DMS53 (cell line): Measurements from ENCODE around the gene HGFAC.
"Not testable (repeated sequence)": the region's sequence is repeated elsewhere in the genome, so short reads cannot be mapped to it uniquely, and the experiment has no call there.

Experiments used
- DNase-seq: peaks from one replicate; lab custom pipeline; 2025; lab: John Stamatoyannopoulos, UW

Gene HGFAC

DNA sequence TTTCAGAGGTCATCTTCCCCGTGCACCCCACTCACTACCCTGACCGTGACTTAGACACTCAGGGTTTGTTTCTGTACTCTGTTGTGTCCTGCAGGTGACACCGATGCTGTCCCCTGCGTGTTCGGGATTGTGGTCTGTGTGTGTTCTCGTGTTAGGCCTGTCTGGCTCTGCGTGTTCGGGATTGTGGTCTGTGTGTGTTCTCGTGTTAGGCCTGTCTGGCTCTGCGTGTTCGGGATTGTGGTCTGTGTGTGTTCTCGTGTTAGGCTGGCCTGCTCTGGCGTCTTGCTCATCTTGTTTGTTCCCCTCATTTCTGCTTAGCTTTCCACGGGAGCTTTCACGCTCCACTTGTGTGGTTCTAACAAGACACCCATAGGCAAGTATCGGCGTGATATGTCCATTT is 30.6 kb upstream of the HGFAC start:
- DNase-seq = not testable (repeated sequence)

DNA sequence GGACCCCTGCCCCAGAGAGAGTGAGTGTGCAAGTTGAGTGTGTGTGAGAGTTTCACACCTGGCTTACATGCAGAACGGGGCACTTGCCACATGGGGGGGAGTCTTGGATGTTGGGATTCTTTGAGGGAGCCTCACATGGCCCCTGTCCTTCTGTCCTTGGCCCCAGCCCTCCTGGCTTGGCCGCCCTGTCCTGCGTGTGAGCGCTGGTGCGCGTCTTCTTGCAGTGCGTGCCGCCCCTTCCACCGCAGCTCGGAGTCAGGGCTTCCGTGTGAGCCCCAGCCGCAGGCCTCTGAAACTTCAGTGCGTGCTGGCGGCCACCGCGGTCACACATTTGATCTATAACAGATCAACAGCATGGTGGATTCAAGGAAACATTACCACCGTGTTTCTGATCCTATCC is 30.1 kb upstream of the HGFAC start:
- DNase-seq = no peak

DNA sequence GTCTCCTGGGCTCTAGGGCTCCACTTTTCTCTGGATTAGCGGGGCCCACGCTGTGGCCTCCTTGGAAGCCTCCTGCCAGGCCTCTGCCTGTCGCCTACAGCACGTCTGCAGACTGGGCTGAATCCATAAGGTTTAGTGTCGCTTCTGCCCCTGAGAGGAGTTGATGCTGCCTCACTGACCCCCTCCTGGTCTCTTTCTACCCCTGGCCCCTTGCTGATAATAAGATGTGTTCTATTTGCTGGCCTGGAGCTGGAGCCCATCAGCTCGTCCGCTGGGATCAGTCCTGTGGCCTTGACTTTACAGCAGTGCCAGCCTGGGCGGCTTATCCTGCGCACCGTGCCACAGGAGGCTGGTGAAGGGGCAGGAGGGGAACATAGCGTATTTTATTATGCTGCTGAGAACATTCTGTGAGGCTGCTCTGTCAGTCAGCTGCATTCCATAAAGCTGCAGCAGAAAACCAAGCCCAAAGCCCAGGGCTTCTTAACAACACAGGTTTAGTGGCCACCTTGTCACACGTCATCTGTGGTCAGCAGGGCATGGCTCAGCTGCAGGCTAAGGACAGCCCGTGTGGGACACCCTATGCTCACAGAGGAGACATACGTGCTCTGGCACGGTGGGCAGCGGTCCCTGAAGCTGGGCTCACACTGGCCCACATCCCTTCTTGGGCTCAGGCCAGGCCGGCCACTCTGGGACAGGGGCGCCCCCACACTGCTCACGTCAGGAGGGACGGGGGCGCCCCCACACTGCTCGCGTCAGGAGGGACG is 29.3 kb upstream of the HGFAC start:
- DNase-seq = no peak

DNA sequence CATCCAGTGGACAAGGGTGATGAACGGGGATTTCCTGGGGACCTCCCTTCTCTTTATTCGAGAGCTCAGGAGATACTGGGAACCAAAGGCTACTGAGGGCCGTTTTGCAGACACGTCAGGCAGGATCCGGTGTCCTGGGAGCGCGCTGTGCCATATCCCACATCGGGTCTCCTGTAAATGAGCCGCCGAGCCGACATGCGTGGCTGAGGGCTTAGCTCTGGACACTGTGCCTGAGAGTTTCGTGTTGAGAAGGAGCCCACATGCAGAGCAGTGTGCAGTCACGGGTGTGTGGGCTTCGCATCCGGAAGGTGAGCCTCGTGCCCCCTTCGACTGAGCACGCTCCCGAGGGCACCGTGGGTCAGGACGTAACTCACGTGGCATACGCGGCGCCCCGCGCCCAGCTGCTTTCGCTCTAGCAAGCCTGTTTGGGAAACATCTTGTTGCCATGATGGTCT is 28.5 kb upstream of the HGFAC start:
- no peak for DNase-seq

DNA sequence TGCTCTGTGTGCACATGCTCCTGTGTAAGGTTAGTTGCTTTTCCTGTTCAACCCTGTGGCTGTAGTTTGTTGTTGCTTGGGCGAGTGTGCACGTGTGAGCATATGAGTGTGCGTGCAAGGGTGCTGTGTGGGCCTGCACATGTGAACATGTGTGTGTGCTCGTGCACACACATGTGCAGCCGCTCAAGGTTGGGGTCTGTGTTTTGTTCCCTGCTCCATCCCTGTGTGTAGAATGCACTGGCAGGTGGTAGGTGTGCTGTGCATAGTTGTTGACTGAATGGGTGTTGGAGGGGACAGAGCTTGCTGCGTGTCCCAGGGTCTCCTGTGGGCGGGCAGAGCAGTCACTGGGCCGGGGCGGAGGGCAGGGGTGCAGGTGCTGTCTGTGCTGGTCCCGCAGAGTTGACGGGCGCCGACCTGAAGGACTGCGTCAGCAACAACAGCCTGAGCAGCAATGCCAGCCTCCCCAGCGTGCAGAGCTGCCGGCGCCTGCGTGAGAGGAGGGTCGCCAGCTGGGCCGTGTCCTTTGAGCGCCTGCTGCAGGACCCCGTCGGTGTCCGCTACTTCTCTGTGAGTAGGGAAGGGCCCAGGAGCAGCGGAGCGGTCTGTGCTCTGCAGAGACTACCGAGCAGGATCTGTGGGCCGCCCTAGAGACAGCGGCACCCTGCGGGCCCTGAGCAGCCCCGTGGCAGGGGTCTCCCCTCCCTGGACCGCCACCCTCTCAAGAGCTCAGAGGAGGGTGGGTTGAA is 27.9 kb upstream of the HGFAC start:
- DNase-seq = no peak

DNA sequence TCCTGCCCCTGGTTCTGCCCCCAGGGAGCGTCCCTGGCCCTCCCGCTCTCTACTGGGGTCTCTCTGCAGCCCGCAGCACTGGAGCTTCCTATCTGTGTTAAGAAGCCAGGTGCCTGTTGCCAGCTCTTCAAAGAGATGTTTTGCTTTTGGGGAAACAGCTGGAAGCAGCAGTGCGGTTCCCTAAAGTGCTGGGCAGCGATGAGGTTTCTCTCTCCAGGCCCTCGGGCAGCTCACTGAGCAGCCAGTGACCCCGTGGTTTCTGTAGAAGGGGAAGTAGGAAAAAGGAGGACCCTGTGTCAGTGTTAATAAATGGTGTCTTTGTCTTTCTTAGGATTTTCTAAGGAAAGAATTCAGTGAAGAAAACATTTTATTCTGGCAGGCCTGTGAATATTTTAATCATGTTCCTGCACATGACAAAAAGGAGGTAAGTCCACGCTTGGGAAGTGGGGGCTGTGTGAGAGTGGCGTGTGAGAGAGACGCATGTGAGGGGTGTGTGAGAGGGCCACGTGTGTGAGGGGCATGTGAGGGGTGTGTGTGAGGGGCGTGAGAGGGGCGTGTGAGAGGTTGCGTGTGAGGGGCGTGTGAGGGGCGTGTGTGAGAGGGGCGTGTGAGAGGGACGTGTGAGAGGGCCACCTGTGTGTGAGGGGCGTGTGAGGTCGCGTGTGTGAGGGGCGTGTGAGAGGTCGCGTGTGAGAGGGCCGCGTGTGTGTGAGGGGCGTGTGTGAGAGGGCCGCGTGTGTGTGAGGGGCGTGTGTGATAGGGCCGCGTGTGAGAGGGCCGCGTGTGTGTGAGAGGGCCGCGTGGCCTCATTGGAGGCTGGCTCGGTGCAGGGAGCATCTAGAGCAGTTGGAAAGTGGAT is 27.1 kb upstream of the HGFAC start:
- no peak for DNase-seq

DNA sequence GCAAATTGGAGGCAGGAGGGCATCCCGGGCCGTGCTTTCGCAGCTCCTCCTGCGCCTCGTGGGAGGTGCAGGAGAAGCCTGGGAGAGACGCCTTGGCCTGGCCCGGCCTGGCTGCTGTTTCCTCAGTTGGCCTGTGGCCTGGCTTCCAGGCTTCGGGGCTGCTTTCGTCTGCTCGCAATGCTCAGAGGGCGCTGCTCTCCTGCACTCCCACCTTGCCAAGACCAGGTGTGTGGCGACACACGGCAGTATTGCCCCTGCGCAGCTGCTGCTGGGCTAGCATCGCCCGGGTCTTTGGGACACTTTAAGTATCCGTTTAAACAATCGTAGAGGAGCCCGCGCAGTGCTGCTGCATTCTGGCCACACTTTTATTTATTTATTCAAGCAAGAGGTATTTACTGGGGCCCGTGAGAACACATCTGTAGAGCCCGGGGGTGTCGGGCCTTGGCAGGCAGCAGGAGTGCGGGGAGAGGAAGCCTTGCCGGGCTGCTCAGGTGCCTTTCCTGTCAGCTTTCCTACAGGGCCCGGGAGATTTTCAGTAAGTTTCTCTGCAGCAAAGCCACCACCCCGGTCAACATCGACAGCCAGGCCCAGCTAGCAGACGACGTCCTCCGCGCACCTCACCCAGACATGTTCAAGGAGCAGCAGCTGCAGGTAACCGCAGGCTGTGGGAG is 26.2 kb upstream of the HGFAC start:
- DNase-seq = no peak

DNA sequence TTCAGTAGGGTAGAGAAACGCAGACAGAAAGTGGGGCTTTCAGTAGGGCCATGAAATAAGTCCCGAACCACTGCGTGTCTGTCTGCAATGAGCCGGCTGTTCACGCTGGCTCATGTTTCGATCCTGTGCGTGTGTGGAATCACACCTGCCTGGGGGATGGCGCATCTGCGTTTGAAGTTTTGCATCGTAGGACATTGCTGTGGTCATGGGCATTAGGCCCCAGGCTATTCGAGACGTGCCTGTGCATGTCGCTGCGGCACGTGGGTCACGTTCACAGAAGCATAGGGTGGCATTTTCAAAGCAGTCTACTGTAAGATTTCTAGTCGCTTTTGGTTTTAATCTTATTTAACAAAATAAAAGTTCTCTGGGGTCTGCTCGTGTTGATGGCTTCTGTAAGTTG is 25.5 kb upstream of the HGFAC start:
- DNase-seq = no peak

DNA sequence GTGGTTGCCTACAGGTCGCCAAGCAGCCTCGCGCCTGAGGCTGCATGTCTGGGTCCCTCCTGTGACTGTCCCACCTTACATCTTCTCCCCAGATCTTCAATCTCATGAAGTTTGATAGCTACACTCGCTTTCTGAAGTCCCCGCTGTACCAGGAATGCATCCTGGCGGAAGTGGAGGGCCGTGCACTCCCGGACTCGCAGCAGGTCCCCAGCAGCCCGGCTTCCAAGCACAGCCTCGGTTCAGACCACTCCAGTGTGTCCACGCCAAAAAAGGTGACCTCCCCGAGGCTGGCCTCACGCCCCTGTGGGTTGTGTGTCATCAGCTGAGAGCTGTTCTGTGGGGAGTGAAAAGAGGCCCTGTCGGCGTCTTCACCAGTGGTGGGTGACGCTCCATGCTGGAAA is 24.9 kb upstream of the HGFAC start:
- no peak for DNase-seq

DNA sequence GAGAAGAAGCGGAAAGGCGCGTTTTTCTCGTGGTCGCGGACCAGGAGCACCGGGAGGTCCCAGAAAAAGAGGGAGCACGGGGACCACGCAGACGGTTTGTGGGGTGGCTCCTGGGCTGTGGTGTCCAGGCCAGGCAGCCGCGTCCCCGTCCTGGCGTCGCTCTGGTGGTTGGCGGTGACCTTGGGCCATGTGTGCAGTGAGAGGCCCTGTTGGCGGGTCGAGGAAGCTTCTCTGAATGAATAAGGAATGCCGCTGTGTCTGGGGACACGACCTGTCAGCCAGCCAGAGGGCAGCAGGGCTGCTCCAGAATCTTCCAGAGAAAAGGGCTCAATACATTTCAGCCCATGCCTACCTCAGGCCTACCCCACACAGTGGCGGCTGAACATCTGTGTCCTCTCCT is 24.3 kb upstream of the HGFAC start:
- DNase-seq = no peak

DNA sequence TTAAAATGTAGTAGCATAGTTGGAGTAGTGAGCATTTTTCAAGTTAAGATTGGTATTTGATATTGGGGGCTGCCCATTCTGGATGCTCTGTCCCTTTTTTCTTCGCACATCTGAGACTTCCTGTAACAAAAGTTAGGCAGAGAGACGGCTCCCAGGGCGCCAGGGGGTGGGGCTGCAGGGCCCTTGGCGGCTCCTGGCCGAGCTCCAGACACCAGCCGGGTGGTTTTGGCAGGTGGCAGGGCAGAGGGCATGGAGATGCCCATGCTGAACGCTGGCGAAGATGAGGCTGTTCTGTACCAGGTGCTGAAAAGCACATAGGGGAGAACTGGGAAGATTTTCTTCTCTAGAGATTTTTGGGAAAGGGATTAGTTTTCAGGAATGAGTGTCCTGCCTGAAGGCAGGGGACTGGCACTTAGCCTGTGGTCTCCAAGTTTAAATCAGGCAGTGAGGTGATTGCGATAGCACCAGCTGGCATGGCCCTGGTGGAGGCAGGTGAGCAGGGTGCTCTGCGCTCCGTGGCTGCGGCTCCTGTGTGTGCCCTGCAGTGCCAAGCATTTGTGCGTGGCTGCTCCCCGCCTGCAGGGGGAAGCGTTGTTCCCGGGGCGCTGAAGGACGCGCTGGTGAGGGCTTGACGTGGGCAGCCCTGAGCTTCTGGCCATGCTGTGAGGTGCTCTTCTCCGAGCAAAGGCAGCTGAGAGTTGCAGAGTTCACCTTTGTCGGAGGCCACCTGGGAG is 23.6 kb upstream of the HGFAC start:
- DNase-seq = peak; percentile 45

DNA sequence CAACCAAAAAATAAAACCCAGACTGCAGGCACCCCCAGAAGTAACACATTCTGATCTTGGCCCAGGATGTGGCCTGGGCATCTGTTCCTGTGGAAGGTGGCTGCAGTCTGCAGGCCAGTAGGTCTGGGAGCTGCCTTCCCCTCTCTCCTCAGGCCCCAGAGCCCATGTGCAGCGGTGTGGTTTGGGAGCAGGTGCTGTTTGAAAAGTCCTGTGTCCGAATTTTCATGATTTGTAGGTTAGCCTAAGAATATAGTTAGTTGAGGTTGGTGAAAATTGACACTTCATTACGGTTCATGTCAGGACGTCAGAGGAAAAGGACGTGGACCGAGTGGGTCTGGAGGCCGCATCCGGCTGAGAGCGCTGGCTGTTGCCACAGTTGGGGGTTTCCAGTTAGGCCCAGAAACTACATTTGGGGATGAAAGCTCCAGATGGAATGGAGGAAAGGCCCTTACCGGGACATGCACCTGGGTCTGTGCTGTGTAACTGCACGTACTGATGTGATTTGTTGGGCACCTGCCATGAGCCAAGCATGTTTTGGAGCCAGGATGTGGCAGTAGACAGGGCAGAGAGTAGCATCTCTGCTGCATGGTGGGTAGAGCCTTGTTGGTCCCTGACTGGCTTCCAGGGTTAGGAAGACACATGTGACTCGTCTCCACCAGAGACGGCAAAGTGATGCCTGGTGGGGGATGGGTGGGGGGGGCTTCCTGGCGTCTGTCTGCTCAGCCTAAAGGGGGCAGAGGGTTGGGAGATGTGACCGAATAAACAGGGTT is 21.7 kb upstream of the HGFAC start:
- no peak for DNase-seq

DNA sequence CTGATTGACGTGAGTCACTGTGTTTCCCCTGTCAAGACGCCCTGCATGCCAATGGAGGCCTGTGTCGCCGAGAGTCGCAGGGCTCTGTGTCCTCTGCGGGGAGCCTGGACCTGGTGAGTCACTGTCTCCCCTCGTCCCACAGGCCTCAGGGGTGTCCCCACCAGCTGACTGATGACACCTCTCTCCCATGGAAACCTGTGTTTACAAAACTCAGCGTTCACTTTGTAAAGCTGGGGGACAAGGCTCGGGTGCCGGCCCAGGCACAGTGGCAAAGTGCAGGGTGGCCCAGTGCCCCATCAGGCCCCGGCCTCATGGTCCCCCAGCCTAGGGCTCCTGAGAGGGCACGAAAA is 21.2 kb upstream of the HGFAC start:
- DNase-seq = no peak

DNA sequence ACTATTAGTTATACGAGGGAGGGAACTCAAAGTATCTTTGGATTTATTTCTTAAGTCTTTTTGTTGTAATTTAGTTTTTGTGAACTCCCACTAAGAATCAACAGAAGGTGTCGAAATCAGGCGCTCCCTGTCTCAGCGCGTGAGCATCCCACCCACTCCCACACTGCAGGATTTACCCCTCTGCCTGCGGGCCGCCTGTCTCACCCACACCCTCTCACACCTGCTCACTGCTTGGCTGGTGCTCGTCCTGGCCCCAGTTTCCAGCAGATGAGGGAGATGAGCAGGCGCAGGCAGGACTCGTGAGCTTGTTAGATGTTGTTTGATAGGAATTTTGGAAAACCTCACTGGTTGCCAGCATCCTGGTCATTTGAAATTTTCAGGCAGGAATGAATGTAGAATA is 20.8 kb upstream of the HGFAC start:
- DNase-seq = no peak

DNA sequence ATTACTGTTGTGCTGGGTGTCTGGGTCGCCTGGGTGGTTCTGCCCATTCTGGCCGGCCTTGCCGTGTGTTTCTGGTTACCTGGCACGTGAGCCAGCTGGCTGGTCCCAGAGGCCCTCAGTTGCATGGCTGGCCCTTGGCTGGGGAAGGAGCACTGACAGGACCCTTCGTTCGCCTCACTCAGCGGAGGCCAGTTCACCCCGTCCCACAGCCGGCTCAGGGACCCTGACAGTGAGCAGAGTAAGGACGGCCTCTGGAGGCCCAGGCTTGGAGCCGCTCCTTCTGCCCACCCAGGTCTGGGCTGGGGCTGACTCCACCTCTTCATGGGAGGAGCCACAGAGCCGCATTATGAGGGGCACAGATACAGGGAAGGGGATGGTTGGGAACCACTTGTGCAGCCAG is 20.3 kb upstream of the HGFAC start:
- no peak for DNase-seq

DNA sequence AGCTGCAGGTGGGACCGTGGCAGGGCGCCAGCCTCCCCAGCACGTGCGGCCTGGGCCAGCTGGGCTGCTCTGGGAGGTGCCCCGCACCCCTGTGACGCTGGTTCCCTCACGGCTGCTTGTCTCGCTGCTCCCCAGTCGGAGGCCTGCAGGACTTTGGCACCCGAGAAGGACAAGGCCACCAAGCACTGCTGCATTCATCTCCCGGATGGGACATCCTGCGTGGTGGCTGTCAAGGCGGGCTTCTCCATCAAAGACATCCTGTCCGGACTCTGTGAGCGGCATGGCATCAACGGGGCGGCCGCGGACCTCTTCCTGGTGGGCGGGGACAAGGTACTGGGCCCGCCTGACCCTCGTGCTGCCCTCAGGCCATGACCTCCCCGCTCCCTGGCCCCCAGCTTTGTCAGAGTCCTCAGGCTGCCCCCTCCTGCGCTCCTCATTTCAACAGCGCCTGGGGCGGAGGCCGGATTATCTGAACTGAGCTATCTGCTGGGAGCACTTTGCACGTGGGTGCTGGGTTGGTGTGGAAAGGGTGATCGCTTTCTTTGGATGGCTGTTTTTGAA is 19.4 kb upstream of the HGFAC start:
- DNase-seq = no peak

DNA sequence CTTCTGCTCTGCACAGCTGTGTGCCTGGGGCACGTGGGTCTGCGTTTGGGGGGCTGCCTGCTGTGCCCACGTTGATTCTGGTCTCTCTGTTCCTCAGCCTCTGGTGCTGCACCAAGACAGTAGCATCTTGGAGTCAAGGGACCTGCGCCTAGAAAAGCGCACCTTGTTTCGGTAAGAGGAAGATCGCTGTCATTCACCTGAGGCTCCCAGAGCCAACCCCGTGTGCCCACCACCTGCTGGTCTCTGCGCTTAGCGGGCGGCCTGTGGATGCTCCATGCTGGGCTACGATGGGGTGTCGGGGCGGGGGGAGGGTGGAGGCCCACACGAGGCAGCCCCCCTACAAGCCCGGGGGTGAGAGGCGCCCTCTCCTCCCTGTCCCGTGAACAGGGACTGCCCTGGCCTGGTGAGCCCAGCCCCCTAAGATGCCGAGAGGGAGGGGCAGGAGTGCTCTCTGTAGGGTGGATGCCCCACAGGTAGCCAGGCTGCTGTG is 18.9 kb upstream of the HGFAC start:
- DNase-seq = no peak

DNA sequence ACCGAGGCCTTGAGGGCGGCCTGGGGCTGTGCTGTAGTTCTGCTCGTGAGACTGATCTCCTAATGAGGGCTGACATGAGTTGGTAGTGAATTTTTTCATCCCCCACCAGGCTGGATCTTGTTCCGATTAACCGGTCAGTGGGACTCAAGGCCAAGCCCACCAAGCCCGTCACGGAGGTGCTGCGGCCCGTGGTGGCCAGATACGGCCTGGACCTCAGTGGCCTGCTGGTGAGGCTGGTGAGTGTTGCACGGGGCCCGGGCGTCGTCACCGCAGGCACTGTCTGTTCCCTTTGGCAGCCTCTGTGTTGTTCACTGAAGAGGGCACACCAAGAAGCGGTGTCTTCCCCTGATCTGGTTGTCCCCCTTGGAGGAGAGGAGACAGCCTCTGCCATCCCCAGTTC is 18.4 kb upstream of the HGFAC start:
- DNase-seq = no peak

DNA sequence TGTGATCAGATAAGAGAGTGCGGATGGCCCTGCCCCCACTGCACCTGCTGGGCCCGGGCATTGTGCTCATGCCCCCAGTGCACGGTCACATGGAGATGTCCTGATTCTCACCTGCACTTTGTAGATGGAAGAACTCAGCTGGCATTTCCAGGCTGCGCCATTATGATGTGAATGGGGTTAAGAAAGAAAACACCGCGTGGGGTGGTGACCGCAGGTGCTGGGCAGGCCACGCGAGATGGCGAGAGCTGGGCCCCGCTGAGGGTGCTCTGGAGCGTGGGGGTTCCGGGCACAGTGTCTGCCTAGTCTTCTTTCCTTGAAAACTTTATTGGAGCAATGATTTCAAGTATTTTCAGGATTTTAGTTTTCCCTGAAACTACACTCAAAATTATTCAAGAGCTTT is 17.8 kb upstream of the HGFAC start:
- no peak for DNase-seq

DNA sequence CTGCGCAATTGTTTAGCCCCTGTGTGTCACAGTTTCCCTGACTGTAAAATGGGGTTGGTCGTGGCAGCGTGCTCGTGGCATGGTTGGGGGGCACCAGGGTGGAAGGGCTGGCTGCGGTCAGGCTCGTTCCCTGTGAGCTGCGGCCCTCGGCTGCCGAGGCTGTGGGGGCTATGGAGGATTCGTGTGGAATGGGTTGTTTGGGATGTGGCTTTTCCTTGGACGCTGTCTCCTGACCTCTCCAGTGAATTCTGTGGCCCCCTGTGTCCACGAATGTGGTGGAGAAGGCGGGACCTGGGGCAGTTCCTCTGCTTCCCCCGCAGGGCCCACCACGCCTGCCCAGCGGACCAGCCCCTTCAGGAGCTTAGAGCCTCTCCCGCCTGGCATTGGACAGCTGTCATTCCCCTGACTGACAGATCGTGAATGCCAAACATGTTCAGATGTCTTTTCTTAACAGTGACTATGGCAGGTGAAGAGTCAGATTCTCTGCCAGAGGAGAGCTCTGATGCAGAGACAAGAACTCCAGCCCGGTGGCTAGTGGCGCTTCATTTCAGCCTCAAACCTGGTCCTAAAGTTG is 17.2 kb upstream of the HGFAC start:
- DNase-seq = no peak
